AG04449 (cell line): Measurements from ENCODE around the gene ING5.

Experiments
- CTCF ChIA-PET: fragments of 350-600 bp; formaldehyde crosslinking; extraction: SDS; loops from one replicate; lab custom pipeline; 2021; ENCODE audit warnings: antibody characterized with exemption; lab: Yijun Ruan, JAX
- POLR2A ChIA-PET: fragments of 400-600, 350-600 bp; formaldehyde crosslinking; extraction: SDS; loops from one replicate; lab custom pipeline; 2020; ENCODE audit warnings: antibody characterized with exemption, inconsistent platforms; lab: Yijun Ruan, JAX
- DNase-seq: peaks from one replicate; pipeline ENCODE4 v3.0.0-alpha.2; 2010; ENCODE audit warnings: low read depth, low spot score
- H3K4me3 ChIP-seq: 2 replicates; pipeline ENCODE4 v1.5.1; 2011; ENCODE audit warnings: low read depth, mild to moderate bottlenecking, control low read depth, low read length
- CTCF ChIP-seq: IDR thresholded peaks from one replicate; pipeline ENCODE4 v1.5.1; 2011; ENCODE audit warnings: mild to moderate bottlenecking, moderate library complexity, low read length, control low read depth, inconsistent platforms; ENCODE audit not compliant: insufficient read depth; ENCODE audit errors: missing control alignments

Gene ING5

GRCh38 chr2:241689306-241689705 is 12.5 kb upstream of the ING5 start:
- ChIA-PET CTCF (interaction anchor here (1.4 to 1.6 kb wide), 2 partner anchors 30 to 44 kb away, joined by 4 to 5 read pairs; no protein-coding TSS in a partner anchor), POLR2A (interaction anchor here (1.8 kb wide), 1 partner anchor 13 kb away, joined by 10 read pairs; the partner anchor contains the start of gene ING5)
- TF ChIP-seq CTCF = no peak
- DNase-seq = no peak
- H3K4me3 ChIP-seq = no peak overlapping the region

DNA sequence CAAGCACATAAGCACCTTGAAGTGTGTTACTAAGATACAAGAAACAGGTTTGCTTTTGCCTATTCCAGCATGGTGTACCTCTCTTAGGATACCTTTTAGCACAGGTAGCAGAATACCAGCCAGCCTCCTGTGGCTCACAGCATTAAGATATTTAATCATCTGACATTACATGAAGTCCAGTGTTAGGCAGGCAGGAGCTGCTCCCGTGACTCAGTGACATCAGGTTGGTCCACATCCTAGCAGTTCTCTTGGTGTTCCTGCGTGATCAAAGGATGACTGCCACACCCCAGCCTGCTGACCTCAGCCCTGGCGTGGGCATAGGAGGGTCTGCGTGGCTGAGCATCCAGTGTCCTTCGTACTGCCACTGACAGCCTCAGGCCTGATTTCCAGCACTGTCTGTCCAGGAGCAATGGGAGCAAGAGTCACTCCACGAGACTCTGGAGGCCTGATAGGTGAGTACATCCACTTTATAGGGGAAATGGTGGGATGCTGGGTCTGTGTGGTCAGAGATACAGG is 11.6 kb upstream of the ING5 start:
- ChIA-PET CTCF (interaction anchor here (1.6 kb wide), 1 partner anchor 43 kb away, joined by 4 read pairs; no protein-coding TSS in a partner anchor), POLR2A (no interaction called here)
- H3K4me3 ChIP-seq = no peak overlapping the region
- TF ChIP-seq CTCF = no peak
- no peak for DNase-seq

GRCh38 chr2:241692448-241692847 is 9.4 kb upstream of the ING5 start:
- CTCF ChIA-PET = interaction anchor here (0.7 to 2.7 kb wide), 3 partner anchors 33 to 186 kb away, joined by 3 to 8 read pairs (median 5); partner anchors contain the start of gene D2HGDH
- POLR2A ChIA-PET = interaction anchor here (1.9 kb wide), 1 partner anchor 9 kb away, joined by 8 read pairs; the partner anchor contains the start of gene ING5
- H3K4me3 ChIP-seq = no peak overlapping the region
- no peak for TF ChIP-seq CTCF
- DNase-seq = peak; percentile 60

- H3K4me3 ChIP-seq = no peak overlapping the region
- ChIA-PET POLR2A (interaction anchor here (0.7 kb wide), 1 partner anchor 61 kb away, joined by 3 read pairs; no protein-coding TSS in a partner anchor), CTCF (interaction anchor here (1.1 kb wide), 1 partner anchor 35 kb away, joined by 3 read pairs; no protein-coding TSS in a partner anchor)
- no peak for DNase-seq
- TF ChIP-seq CTCF = no peak
Observed at GRCh38 chr2:241695651-241696050, 6.2 kb upstream of the ING5 start.

- peak; percentile 9 for DNase-seq
- peak overlapping the region; percentile 80 for H3K4me3 ChIP-seq
- ChIA-PET POLR2A (interaction anchor here (1.2 to 2.1 kb wide), 4 partner anchors 9 to 35 kb away, joined by 3 to 10 read pairs (median 7); partner anchors contain the start of genes D2HGDH and DTYMK), CTCF (interaction anchor here (0.7 to 2.0 kb wide), 3 partner anchors 10 to 31 kb away, joined by 3 to 7 read pairs (median 3); no protein-coding TSS in a partner anchor)
- peak; percentile 66 for TF ChIP-seq CTCF
Observed at GRCh38 chr2:241701149-241701398, 765 bp upstream of the ING5 start.
